Neural cell (in vitro differentiated cells): ENCODE data around the gene RNU6-9. TPM values are rescaled to one million over a fixed set of nuclear protein-coding genes. Genes with fewer than 3 reads are reported as not detected.

Source experiments
- H2AFZ ChIP-seq: fragments of 200-600, 300-800 bp; sonication (generic), shearing (Covaris generic); 2 replicates; pipeline ENCODE4 v1.6.0; 2014; ENCODE audit warnings: low read depth, mild to moderate bottlenecking, antibody characterized with exemption, low read length, moderate library complexity
- H3F3A ChIP-seq: fragments of 200-600 bp; shearing (Covaris generic); 2 replicates; pipeline ENCODE4 v1.6.1; 2016; ENCODE audit warnings: mild to moderate bottlenecking, moderate library complexity, mixed read lengths, antibody characterized with exemption, low read length; ENCODE audit not compliant: insufficient read depth, poor library complexity, severe bottlenecking
- H3K27ac ChIP-seq: fragments of 200-600, 300-800 bp; sonication (generic), shearing (Covaris generic); 2 replicates; pipeline ENCODE4 v1.5.1; 2014; ENCODE audit warnings: mild to moderate bottlenecking, low read length, moderate library complexity
- H3K27me3 ChIP-seq: fragments of 300-800, 200-600 bp; sonication (generic), shearing (Covaris generic); 2 replicates; pipeline ENCODE4 v1.6.0; 2014; ENCODE audit warnings: mild to moderate bottlenecking, low read depth, low read length, moderate library complexity; ENCODE audit not compliant: insufficient read depth
- H3K36me3 ChIP-seq: fragments of 300-800, 200-600 bp; sonication (generic), shearing (Covaris generic); 2 replicates; pipeline ENCODE4 v1.5.1; 2014; ENCODE audit warnings: mild to moderate bottlenecking, antibody characterized with exemption, low read length, moderate library complexity; ENCODE audit not compliant: insufficient read depth
- H3K4me2 ChIP-seq: fragments of 300-800, 200-600 bp; sonication (generic), shearing (Covaris generic); 2 replicates; pipeline ENCODE4 v1.6.0; 2014; ENCODE audit warnings: mild to moderate bottlenecking, low read length
- H3K4me3 ChIP-seq: fragments of 300-800, 200-600 bp; sonication (generic), shearing (Covaris generic); 2 replicates; pipeline ENCODE4 v1.5.1; 2014; ENCODE audit warnings: mild to moderate bottlenecking, low read length, moderate library complexity
- H3K79me2 ChIP-seq: fragments of 200-600 bp; shearing (Covaris generic); replicated peaks from 2 replicates; pipeline ENCODE4 v1.6.0; 2014; ENCODE audit warnings: mild to moderate bottlenecking, low read length, moderate library complexity; ENCODE audit not compliant: insufficient read depth
- H3K9ac ChIP-seq: fragments of 300-800, 200-600 bp; sonication (generic), shearing (Covaris generic); 2 replicates; pipeline ENCODE4 v1.6.1; 2016; ENCODE audit warnings: mild to moderate bottlenecking, low read length, mixed read lengths
- H3K9me2 ChIP-seq: fragments of 200-600 bp; shearing (Covaris generic); 2 replicates; pipeline ENCODE4 v1.6.1; 2016; ENCODE audit warnings: mild to moderate bottlenecking, low read length, mixed read lengths; ENCODE audit not compliant: insufficient read depth
- H3K9me3 ChIP-seq: fragments of 200-600, 300-800 bp; sonication (generic), shearing (Covaris generic); 2 replicates; pipeline ENCODE4 v1.6.1; 2016; ENCODE audit warnings: mild to moderate bottlenecking, mixed run types, low read length, moderate library complexity, mixed read lengths
- H4K20me1 ChIP-seq: fragments of 200-600 bp; shearing (Covaris generic); 2 replicates; pipeline ENCODE4 v1.6.1; 2016; ENCODE audit warnings: mild to moderate bottlenecking, mixed run types; ENCODE audit not compliant: insufficient read depth
- CTCF ChIP-seq: fragments of 450-650 bp; IDR thresholded peaks from 2 replicates; pipeline ENCODE4 v1.5.1; 2014; ENCODE audit warnings: antibody characterized with exemption, mild to moderate bottlenecking, moderate library complexity; ENCODE audit not compliant: poor library complexity, severe bottlenecking
- EP300 ChIP-seq: fragments of 450-650 bp; conservative IDR thresholded peaks from 2 replicates; pipeline ENCODE4 v1.6.1; 2014; ENCODE audit warnings: antibody characterized with exemption, mild to moderate bottlenecking, moderate library complexity; ENCODE audit not compliant: poor library complexity, severe bottlenecking
- EZH2 ChIP-seq: fragments of 200-600, 300-800 bp; shearing (Covaris generic), sonication (generic); IDR thresholded peaks from 2 replicates; pipeline ENCODE4 v1.6.1; 2014; ENCODE audit warnings: antibody characterized with exemption, low read length, borderline replicate concordance, mild to moderate bottlenecking; ENCODE audit not compliant: insufficient read depth, poor library complexity, severe bottlenecking
- MXI1 ChIP-seq: fragments of 450-650 bp; conservative IDR thresholded peaks from 2 replicates; pipeline ENCODE4 v1.6.1; 2014; ENCODE audit warnings: antibody characterized with exemption, mild to moderate bottlenecking; ENCODE audit not compliant: poor library complexity, severe bottlenecking
- POLR2AphosphoS5 ChIP-seq: IDR thresholded peaks from 2 replicates; pipeline ENCODE4 v1.6.1; 2012
- RAD21 ChIP-seq: fragments of 450-650 bp; conservative IDR thresholded peaks from 2 replicates; pipeline ENCODE4 v1.6.1; 2014; ENCODE audit warnings: antibody characterized with exemption, mild to moderate bottlenecking, moderate library complexity
- SMC3 ChIP-seq: fragments of 450-650 bp; conservative IDR thresholded peaks from 2 replicates; pipeline ENCODE4 v1.6.1; 2014; ENCODE audit warnings: antibody characterized with exemption, mild to moderate bottlenecking, moderate library complexity; ENCODE audit not compliant: poor library complexity
- TAF1 ChIP-seq: IDR thresholded peaks from 2 replicates; pipeline ENCODE4 v1.6.1; 2012; ENCODE audit warnings: low read depth
- polyA plus RNA-seq: library from polyadenylated mRNA; depleted of rRNA; stranded (reverse); fragments of >200 nt; gene quantifications from 2 replicates; pipeline ENCODE4 v1.2.3, GENCODE V29; 2014
- TF ChIP-seq, protein P1 (sequence below): IDR thresholded peaks from 2 replicates; pipeline ENCODE4 v1.6.1; 2012; ENCODE audit warnings: borderline replicate concordance

Gene RNU6-9
- polyA plus RNA-seq, 1 donor from 2014 or later = not detected

- no peaks in the 10 kb centered on the region for H3F3A ChIP-seq
- no peaks in the 10 kb centered on the region for H3K9me3 ChIP-seq
- H3K36me3 ChIP-seq = peaks cover 5% of the 10 kb centered on the region
- H3K79me2 ChIP-seq = no peaks in the 10 kb centered on the region
- H3K27ac ChIP-seq = no peak overlapping the region
- no peak overlapping the region for H3K9ac ChIP-seq
- no peaks in the 10 kb centered on the region for H3K9me2 ChIP-seq
- no peak overlapping the region for H2AFZ ChIP-seq
- H3K4me3 ChIP-seq = no peak overlapping the region
- H4K20me1 ChIP-seq = no peaks in the 10 kb centered on the region
- H3K27me3 ChIP-seq = no peaks in the 10 kb centered on the region
- H3K4me2 ChIP-seq = no peak overlapping the region
- TF ChIP-seq MXI1 (no peak), CTCF (no peak), SMC3 (no peak), EP300 (no peak), EZH2 (no peak), TAF1 (no peak), RAD21 (no peak), POLR2AphosphoS5 (no peak)
- TF ChIP-seq, protein P1, sequence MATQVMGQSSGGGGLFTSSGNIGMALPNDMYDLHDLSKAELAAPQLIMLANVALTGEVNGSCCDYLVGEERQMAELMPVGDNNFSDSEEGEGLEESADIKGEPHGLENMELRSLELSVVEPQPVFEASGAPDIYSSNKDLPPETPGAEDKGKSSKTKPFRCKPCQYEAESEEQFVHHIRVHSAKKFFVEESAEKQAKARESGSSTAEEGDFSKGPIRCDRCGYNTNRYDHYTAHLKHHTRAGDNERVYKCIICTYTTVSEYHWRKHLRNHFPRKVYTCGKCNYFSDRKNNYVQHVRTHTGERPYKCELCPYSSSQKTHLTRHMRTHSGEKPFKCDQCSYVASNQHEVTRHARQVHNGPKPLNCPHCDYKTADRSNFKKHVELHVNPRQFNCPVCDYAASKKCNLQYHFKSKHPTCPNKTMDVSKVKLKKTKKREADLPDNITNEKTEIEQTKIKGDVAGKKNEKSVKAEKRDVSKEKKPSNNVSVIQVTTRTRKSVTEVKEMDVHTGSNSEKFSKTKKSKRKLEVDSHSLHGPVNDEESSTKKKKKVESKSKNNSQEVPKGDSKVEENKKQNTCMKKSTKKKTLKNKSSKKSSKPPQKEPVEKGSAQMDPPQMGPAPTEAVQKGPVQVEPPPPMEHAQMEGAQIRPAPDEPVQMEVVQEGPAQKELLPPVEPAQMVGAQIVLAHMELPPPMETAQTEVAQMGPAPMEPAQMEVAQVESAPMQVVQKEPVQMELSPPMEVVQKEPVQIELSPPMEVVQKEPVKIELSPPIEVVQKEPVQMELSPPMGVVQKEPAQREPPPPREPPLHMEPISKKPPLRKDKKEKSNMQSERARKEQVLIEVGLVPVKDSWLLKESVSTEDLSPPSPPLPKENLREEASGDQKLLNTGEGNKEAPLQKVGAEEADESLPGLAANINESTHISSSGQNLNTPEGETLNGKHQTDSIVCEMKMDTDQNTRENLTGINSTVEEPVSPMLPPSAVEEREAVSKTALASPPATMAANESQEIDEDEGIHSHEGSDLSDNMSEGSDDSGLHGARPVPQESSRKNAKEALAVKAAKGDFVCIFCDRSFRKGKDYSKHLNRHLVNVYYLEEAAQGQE = no peak
These were observed 10.3 kb upstream of the RNU6-9 start for GRCh38 chr19:882871-883497.

DNA sequence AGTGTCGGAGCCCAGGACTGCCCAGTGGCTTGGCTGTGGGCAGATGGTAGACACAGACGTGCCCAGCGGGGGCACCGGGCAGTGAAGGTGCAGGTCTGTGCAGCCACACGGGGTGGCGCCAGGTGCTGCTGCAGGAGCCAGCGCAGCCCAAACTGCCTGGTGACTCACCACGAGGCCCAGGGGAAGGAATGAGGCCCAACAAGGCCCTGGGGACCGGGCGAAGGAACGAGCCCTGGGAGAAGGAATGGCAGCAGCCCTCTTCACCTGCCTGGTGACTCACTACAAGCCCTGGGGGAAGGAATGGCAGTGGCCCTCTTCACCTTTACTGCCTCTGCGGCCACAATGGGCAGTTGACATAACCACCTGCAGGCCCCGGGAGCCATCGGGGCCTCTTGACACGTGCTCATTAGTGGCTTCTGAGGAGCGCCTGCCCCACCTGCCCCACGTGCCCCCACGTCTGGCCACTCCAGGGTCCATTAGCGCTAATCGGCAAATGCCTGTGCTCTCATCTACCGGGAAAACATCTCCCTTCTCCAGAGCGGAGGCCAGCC, 9.5 kb upstream of the RNU6-9 start:
- Histone ChIP-seq H3K36me3 (peaks cover 5% of the 10 kb centered on the region), H3K9me2 (no peaks in the 10 kb centered on the region), H4K20me1 (no peaks in the 10 kb centered on the region), H3K27ac (no peak overlapping the region), H3K79me2 (no peaks in the 10 kb centered on the region), H3K9me3 (no peaks in the 10 kb centered on the region), H3F3A (no peaks in the 10 kb centered on the region), H3K4me3 (no peak overlapping the region), H2AFZ (no peak overlapping the region), H3K27me3 (no peaks in the 10 kb centered on the region), H3K9ac (no peak overlapping the region), H3K4me2 (no peak overlapping the region)
- TF ChIP-seq RAD21 = no peak
- no peak for TF ChIP-seq EP300
- no peak for TF ChIP-seq CTCF
- no peak for TF ChIP-seq POLR2AphosphoS5
- TF ChIP-seq SMC3 = no peak
- no peak for TF ChIP-seq MXI1
- no peak for TF ChIP-seq TAF1
- TF ChIP-seq, protein P1 = no peak
- TF ChIP-seq EZH2 = no peak
